Posterior cingulate gyrus (tissue), 11 donors: ENCODE results near the gene CIAO1.

Source experiments
- DNase-seq, 10 donors: peaks; one replicate each; pipeline versions ENCODE4 v3.0.0 to v3.0.0-alpha.2; 2020 to 2021; ENCODE audit warnings: mixed read lengths in 3 of 10
- intact Hi-C: fragments of 100-400 bp; cut with DNase I; formaldehyde crosslinking; loops from one replicate; pipeline ENCODE4 v1.15.1; 2023

Gene CIAO1

DNA sequence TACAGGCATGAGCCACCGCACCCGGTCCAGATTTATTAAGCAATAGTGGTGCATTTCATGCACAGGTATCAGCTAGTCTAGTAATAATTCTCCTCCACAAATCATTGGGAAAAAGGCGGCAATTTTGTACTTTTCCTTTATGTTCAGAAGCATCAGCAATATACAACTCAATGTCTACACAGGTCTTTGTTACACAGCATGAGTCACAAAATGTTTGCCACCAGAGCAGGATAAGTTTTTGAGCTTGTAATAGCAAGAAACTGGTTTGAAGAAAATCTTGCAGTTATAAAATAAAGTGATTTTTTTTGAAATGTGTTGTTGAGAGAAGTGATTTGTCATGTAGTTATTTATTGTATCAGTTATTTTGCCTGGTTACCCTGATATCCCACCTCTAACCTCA is 54.3 kb downstream of the CIAO1 start:
- DNase-seq, result no peak
- intact Hi-C loops, result no loop called here

GRCh38 chr2:96320728-96321622 is 55.0 kb downstream of the CIAO1 start:
- peak in 5 of 10 donors; percentile 29 to 85 (median 79) for DNase-seq
- intact Hi-C loops, result no loop called here
